HG02763 (cell line): Measurements from ENCODE around the gene SPANXB1.
"Not testable (repeated sequence)": the region's sequence is repeated elsewhere in the genome, so short reads cannot be mapped to it uniquely, and the experiment has no call there.

Source experiments
- ATAC-seq: cut with Tn5 transposase; IDR thresholded peaks from one replicate; pipeline ENCODE4 v1.9.1; 2021; ENCODE audit warnings: mild to moderate bottlenecking, moderate library complexity; ENCODE audit not compliant: unreplicated experiment

Gene SPANXB1

GRCh38 chrX:141002568-141002967 lies at the start of gene SPANXB1:
TSS of gene SPANXB1 (plus strand) at chrX:141002594. CDS start at chrX:141002694, 100 bp downstream.
- not testable (repeated sequence) for ATAC-seq

GRCh38 chrX:140967036-140967435 lies 35.4 kb upstream of the SPANXB1 start:
- ATAC-seq, result no peak

GRCh38 chrX:140971099-140971795 lies 31.1 kb upstream of the SPANXB1 start:
- no peak for ATAC-seq

GRCh38 chrX:140975472-140975871 lies 26.9 kb upstream of the SPANXB1 start:
- ATAC-seq, result no peak

GRCh38 chrX:140980271-140980670 lies 22.1 kb upstream of the SPANXB1 start:
- ATAC-seq, result no peak

GRCh38 chrX:140983730-140984129 lies 18.7 kb upstream of the SPANXB1 start:
- no peak for ATAC-seq

- not testable (repeated sequence) for ATAC-seq
Observed at GRCh38 chrX:141005243-141005642, 2.8 kb downstream of the SPANXB1 start.

- ATAC-seq, result not testable (repeated sequence)
Observed at GRCh38 chrX:141044246-141044645, 41.9 kb downstream of the SPANXB1 start.

- not testable (repeated sequence) for ATAC-seq
Observed at GRCh38 chrX:141049878-141050277, 47.5 kb downstream of the SPANXB1 start.

GRCh38 chrX:141052098-141052497 lies 49.7 kb downstream of the SPANXB1 start:
- not testable (repeated sequence) for ATAC-seq
